Stimulated activated CD4-positive, alpha-beta T cell treated with anti-CD3 and anti-CD28 coated beads, Interleukin-15, amount 100 ng/mL, for 24 hours (primary cell): ENCODE data around the gene SCN2B.

ENCODE experiments used
- DNase-seq: peaks from one replicate; pipeline ENCODE4 v3.0.0-alpha.2; 2020

SCN2B gene, protein sequence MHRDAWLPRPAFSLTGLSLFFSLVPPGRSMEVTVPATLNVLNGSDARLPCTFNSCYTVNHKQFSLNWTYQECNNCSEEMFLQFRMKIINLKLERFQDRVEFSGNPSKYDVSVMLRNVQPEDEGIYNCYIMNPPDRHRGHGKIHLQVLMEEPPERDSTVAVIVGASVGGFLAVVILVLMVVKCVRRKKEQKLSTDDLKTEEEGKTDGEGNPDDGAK

GRCh38 chr11:118175993-118176777 lies at the start of gene SCN2B:
Gene SCN2B, minus strand, starts transcription at chr11:118176639. Its CDS starts 208 bp downstream, at chr11:118176431.
- no peak for DNase-seq

DNA sequence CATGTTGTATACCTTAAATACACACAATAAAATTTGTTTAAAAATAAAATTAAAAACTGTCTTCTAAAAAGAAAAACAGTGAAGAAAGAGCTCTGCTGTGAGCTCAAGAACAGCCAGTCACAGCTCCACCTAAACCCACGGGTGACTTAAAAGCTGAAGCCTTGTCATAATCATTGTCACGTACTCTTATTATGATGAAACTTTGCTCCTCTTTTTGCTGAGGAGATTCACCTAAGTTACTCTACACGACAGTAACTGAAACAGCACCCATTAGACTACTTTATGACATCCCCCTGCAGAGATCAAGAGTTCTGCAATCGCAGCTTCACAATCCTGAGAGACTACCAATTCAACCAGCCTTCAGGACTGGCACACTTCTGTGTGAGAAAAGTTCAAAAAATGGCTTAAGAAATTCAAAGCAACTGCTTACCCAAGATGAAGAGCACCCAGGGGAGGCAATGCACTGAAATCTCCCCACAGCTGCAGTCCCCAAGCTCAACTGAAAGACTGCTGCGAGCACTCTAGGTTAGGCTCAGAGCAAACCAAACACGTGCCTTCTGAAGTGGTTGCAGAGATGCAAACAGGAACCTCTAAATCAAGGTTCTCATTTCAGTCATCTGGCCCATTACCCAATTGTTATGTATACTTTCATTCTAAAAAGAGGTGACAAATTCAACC lies 48.2 kb upstream of the SCN2B start, which contains the start of gene JAML:
JAML (minus strand) TSS at position 501 of the 678 bp plus-strand sequence. CDS start 10,145 bp downstream, outside the sequence.
- peak; percentile 74 for DNase-seq

DNA sequence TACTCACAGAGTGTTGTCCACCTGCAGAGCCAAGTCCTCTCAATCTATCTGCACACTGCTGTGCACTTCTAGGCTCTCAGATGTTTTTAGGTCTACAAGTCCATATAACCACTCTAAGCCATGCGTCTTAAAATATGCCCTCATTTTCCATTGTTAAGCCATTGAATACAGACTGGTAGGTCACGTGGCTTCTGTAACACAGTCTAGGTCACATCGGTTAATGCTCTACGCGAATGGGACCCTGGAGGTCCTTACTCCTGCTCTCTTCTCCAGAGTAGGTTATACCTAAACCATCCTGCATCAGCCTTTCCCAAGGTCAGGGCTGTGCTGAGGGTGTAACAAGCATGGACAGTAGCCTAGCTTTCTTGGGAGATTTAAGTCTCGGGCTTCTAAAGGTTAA lies 47.6 kb upstream of the SCN2B start:
- DNase-seq: peak; percentile 40

- no peak for DNase-seq
Measured at GRCh38 chr11:118223570-118223969, 47.1 kb upstream of the SCN2B start.

GRCh38 chr11:118222437-118222836 lies 46.0 kb upstream of the SCN2B start:
- no peak for DNase-seq

DNA sequence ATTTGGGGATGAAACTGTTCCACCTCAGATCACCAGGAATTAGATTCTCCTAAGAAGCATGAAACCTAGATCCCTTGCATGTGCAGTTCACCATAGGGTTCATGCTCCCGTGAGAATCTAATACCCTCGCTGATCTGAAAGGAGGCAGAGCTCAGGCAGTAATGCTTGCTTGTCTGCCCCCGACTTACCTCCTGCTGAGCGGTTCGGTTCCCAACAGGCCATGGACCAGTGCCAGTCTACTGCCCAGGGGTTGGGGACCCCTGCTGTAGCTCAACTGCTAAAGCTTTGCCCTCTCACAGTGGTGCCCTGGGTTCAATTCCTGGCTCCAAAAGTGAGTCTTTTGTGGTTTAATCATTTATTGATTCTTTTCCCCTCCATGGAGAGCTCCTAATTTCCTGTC lies 45.0 kb upstream of the SCN2B start:
- DNase-seq: no peak

- no peak for DNase-seq
Measured at GRCh38 chr11:118219732-118220131, 43.3 kb upstream of the SCN2B start.

- DNase-seq: no peak
Measured at GRCh38 chr11:118219244-118219643, 42.8 kb upstream of the SCN2B start.

GRCh38 chr11:118217575-118217974 lies 41.1 kb upstream of the SCN2B start:
- peak; percentile 52 for DNase-seq

DNA sequence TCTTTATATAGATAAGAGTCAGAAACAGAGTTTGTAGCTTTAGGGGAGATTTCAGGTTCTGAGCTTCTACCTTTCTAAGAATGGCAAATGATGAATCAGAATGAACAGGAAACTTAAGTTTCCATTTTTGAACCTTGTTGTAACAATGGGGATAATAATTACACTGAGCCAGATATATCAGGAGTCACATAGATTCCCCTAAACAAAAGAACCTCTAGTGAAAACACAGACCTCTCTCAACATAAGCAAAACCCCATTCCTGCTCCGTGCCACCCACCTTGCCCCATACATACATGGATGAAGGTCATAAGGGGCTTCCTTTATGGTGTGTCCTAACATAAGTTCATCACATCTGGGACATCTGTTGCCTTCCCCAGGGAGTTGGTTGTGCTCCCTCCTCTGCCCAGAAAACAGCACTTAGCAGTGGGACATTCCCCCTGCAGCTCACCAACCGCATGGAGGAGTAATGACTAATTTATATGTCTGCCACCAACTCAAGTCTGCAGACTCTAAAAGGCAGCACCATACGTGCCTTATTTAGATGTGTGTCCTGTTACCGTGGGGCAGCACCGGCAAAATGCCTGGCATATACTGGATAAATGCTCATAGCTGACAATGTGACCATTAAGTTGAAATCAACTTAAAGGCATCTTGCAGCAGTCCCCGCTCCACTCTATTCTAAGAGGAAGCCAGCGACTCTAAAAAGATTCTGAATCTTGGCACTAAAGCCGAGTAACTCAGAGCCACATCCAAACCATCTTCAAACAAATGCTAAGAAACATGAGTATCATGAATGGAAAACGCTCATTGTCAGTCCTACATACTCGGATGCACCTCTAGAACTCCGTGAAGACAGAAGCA lies 40.4 kb upstream of the SCN2B start:
- DNase-seq: peak; percentile 67

DNA sequence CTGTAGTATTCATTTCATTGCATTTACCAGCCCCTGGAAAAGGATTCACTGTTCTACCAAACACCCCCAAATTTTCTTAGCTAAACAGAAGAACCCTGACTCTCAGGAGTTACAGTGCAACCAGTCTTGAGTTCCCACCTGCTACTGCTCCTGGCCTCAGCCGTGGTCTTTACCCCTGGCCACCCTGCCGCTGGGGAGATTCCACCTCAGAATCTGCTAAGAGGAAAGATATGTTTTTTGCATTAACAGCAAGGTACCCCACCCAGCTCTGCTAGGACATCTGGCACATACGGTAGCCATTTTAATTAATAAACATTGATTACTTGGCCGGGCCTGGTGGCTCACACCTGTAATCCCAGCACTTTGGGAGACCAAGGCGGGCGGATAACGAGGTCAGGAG lies 39.3 kb upstream of the SCN2B start:
- no peak for DNase-seq

DNA sequence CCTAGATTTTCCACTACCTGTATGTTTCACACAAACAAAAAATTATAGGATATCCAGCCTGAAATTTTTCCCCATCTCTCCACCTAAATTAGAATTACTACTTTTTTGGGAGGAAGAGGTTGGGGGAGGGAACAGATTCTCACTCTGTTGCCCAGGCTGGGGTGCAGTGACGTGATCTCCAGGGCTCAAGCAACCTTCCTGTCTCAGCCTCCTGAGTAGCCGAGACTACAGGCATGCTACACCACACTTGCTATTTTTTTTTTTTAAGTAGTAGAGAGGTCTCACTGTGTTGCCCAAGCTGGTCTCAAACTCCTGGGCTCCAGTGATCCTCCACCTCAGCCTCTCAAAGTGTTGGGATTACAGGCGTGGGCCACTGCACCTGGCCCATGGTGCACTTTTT lies 38.8 kb upstream of the SCN2B start:
- peak; percentile 42 for DNase-seq

- DNase-seq: no peak
Measured at GRCh38 chr11:118214210-118214914, 37.9 kb upstream of the SCN2B start.

- DNase-seq: no peak
Measured at GRCh38 chr11:118213781-118214180, 37.3 kb upstream of the SCN2B start.

- DNase-seq: no peak
Measured at GRCh38 chr11:118213201-118213600, 36.8 kb upstream of the SCN2B start.

- no peak for DNase-seq
Measured at GRCh38 chr11:118212781-118213191, 36.3 kb upstream of the SCN2B start.

GRCh38 chr11:118212131-118212725 lies 35.8 kb upstream of the SCN2B start:
- DNase-seq: no peak

DNA sequence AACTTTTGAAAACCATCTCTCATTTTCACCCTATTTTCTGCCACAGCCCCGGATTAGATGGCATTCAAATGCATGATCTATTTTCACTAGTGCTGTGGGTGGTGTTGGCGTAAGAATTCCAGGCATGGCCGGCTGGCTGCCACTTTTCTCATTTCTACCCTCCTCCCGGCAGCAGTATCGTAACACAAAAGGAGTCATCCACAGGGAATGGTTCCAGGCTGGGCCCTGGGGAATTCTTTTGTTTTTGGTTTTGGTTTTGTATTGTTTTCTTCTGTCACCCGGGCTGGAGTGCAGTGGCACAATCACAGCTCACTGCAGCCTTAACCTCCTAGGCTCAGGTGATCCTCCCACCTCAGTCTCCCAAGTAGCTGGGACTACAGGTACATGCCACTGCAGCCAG lies 34.6 kb upstream of the SCN2B start:
- no peak for DNase-seq

GRCh38 chr11:118210323-118210722 lies 33.9 kb upstream of the SCN2B start:
- DNase-seq: no peak

- no peak for DNase-seq
Measured at GRCh38 chr11:118209033-118209432, 32.6 kb upstream of the SCN2B start.

DNA sequence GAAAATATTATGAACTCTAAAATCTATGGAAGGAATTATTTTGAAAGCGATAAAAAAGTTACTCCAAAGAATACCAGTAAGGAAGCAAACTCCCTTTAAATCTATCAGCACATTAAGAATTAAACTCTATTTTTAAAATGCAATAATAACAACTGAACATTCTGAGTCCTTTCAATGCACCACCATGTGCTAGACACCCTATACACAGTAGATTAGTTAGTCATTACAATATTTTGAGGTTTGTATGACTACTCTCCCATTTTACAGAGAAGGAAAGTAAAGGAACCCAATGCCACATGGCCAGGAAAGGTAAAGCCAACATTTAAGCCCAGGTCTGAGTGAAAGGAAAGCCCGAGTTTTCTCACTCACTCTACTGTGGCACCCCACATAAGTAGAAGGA lies 30.6 kb upstream of the SCN2B start:
- no peak for DNase-seq
